GM12801 (cell line): ENCODE data around the gene C1QTNF1.

ENCODE experiments used
- CTCF ChIP-seq: IDR thresholded peaks from one replicate; pipeline ENCODE4 v1.5.1; 2011; ENCODE audit warnings: control low read depth; ENCODE audit not compliant: insufficient read length; ENCODE audit errors: extremely low read depth

The C1QTNF1 gene

GRCh38 chr17:79048826-79049755, 25.1 kb downstream of the C1QTNF1 start:
- TF ChIP-seq CTCF = no peak

GRCh38 chr17:79049821-79050220, 25.9 kb downstream of the C1QTNF1 start:
- no peak for TF ChIP-seq CTCF

GRCh38 chr17:79050551-79050950, 26.6 kb downstream of the C1QTNF1 start:
- no peak for TF ChIP-seq CTCF

GRCh38 chr17:79051306-79051705, 27.3 kb downstream of the C1QTNF1 start:
- TF ChIP-seq CTCF = no peak

- no peak for TF ChIP-seq CTCF
Measured at GRCh38 chr17:79052131-79052530, 28.2 kb downstream of the C1QTNF1 start.

- no peak for TF ChIP-seq CTCF
Measured at GRCh38 chr17:79053251-79053925, 29.4 kb downstream of the C1QTNF1 start.

GRCh38 chr17:79054200-79054960, 30.4 kb downstream of the C1QTNF1 start:
- TF ChIP-seq CTCF = no peak
